SK-N-SH treated with all-trans-retinoic acid at 6 μM for 48 hours (cell line): ENCODE measurements around the gene ANP32A.

Experiments
- ATAC-seq: fragments of 200-7000 bp; cut with Tn5 transposase; 3 replicates; pipeline ENCODE4 v1.9.1; 2020; ENCODE audit warnings: mild to moderate bottlenecking, moderate library complexity
- ARNTL ChIP-seq: fragments of 450-650 bp; formaldehyde crosslinking; IDR thresholded peaks from 2 replicates; pipeline ENCODE4 v1.5.0; 2020; ENCODE audit warnings: low read depth, mild to moderate bottlenecking, moderate library complexity, borderline replicate concordance
- BACH2 ChIP-seq: fragments of 250-450 bp; sonication (Bioruptor Pico); IDR thresholded peaks from 2 replicates; pipeline ENCODE4 v1.9.0; 2021; ENCODE audit warnings: mild to moderate bottlenecking, borderline replicate concordance
- CREB5 ChIP-seq: fragments of 250-450 bp; sonication (Bioruptor Pico); IDR thresholded peaks from 2 replicates; pipeline ENCODE4 v1.5.1; 2020; ENCODE audit warnings: low read depth, mild to moderate bottlenecking, moderate library complexity
- CSDC2 ChIP-seq: fragments of 250-450 bp; sonication (Bioruptor Pico); IDR thresholded peaks from 2 replicates; pipeline ENCODE4 v1.5.0; 2020; ENCODE audit warnings: mild to moderate bottlenecking, moderate library complexity
- CSRNP3 ChIP-seq: fragments of 250-450 bp; sonication (Bioruptor Pico); IDR thresholded peaks from 2 replicates; pipeline ENCODE4 v1.5.1; 2021; ENCODE audit warnings: mild to moderate bottlenecking, moderate library complexity
- ESRRG ChIP-seq: fragments of 250-450 bp; sonication (Bioruptor Pico); IDR thresholded peaks from 2 replicates; pipeline ENCODE4 v1.6.1; 2021; ENCODE audit warnings: mild to moderate bottlenecking
- GLIS3 ChIP-seq: fragments of 250-450 bp; sonication (Bioruptor Pico); IDR thresholded peaks from 2 replicates; pipeline ENCODE4 v1.5.0; 2020; ENCODE audit warnings: mild to moderate bottlenecking, moderate library complexity
- ISL1 ChIP-seq: fragments of 250-450 bp; sonication (Bioruptor Pico); IDR thresholded peaks from 2 replicates; pipeline ENCODE4 v2.1.2; 2022; ENCODE audit warnings: mild to moderate bottlenecking, moderate library complexity
- OSR1 ChIP-seq: fragments of 250-450 bp; sonication (Bioruptor Pico); IDR thresholded peaks from 2 replicates; pipeline ENCODE4 v1.8.0; 2022; ENCODE audit warnings: moderate library complexity, mild to moderate bottlenecking, inconsistent platforms
- PATZ1 ChIP-seq: fragments of 250-450 bp; sonication (Bioruptor Pico); IDR thresholded peaks from 2 replicates; pipeline ENCODE4 v1.8.0; 2020; ENCODE audit warnings: mild to moderate bottlenecking, moderate library complexity, borderline replicate concordance
- POU6F1 ChIP-seq: fragments of 250-450 bp; sonication (Bioruptor Pico); IDR thresholded peaks from 2 replicates; pipeline ENCODE4 v1.8.0; 2021; ENCODE audit warnings: low read depth, mild to moderate bottlenecking, moderate library complexity, borderline replicate concordance
- PPARA ChIP-seq: fragments of 250-450 bp; sonication (Bioruptor Pico); IDR thresholded peaks from 2 replicates; pipeline ENCODE4 v1.5.0; 2020; ENCODE audit warnings: mild to moderate bottlenecking, borderline replicate concordance
- RARB ChIP-seq: fragments of 250-450 bp; sonication (Bioruptor Pico); IDR thresholded peaks from 2 replicates; pipeline ENCODE4 v1.8.0; 2021; ENCODE audit warnings: mild to moderate bottlenecking, moderate library complexity
- TCF4 ChIP-seq: fragments of 250-450 bp; sonication (Bioruptor Pico); IDR thresholded peaks from 2 replicates; pipeline ENCODE4 v1.8.0; 2021; ENCODE audit warnings: mild to moderate bottlenecking, moderate library complexity, borderline replicate concordance
- TOX ChIP-seq: fragments of 250-450 bp; sonication (Bioruptor Pico); IDR thresholded peaks from 2 replicates; pipeline ENCODE4 v1.8.0; 2021; ENCODE audit warnings: mild to moderate bottlenecking, moderate library complexity, borderline replicate concordance
- TSHZ2 ChIP-seq: fragments of 250-450 bp; sonication (Bioruptor Pico); IDR thresholded peaks from 2 replicates; pipeline ENCODE4 v1.5.0; 2020; ENCODE audit warnings: mild to moderate bottlenecking, moderate library complexity
- ZC3H10 ChIP-seq: fragments of 250-450 bp; sonication (Bioruptor Pico); IDR thresholded peaks from 2 replicates; pipeline ENCODE4 v1.5.1; 2021; ENCODE audit warnings: mild to moderate bottlenecking, moderate library complexity
- ZFP3 ChIP-seq: fragments of 250-450 bp; sonication (Bioruptor Pico); IDR thresholded peaks from 2 replicates; pipeline ENCODE4 v1.5.0; 2020; ENCODE audit warnings: mild to moderate bottlenecking, moderate library complexity
- ZFP30 ChIP-seq: fragments of 450-650 bp; formaldehyde crosslinking; IDR thresholded peaks from 2 replicates; pipeline ENCODE4 v1.5.0; 2022; ENCODE audit warnings: mild to moderate bottlenecking, moderate library complexity
- ZNF565 ChIP-seq: fragments of 450-650 bp; formaldehyde crosslinking; conservative IDR thresholded peaks from 2 replicates; pipeline ENCODE4 v1.5.0; 2020; ENCODE audit warnings: low read depth, mild to moderate bottlenecking, moderate library complexity
- ZNF70 ChIP-seq: fragments of 450-650 bp; formaldehyde crosslinking; IDR thresholded peaks from 2 replicates; pipeline ENCODE4 v1.5.0; 2020; ENCODE audit warnings: mild to moderate bottlenecking, moderate library complexity
- ZNF8 ChIP-seq: fragments of 450-650 bp; formaldehyde crosslinking; IDR thresholded peaks from 2 replicates; pipeline ENCODE4 v1.5.0; 2020; ENCODE audit warnings: mild to moderate bottlenecking, moderate library complexity

The ANP32A gene

GRCh38 chr15:68774521-68775235, 46.0 kb downstream of the ANP32A start:
- ATAC-seq = no peak
- TF ChIP-seq ZFP30 (CRISPR knock-in tag) = no peak
- no peak for TF ChIP-seq PPARA (CRISPR knock-in tag)
- TF ChIP-seq BACH2 = no peak
- TF ChIP-seq ARNTL = no peak
- TF ChIP-seq ZNF8 (CRISPR knock-in tag) = no peak
- no peak for TF ChIP-seq PATZ1 (CRISPR knock-in tag)
- TF ChIP-seq ZC3H10 = no peak
- TF ChIP-seq TOX (CRISPR knock-in tag) = no peak
- TF ChIP-seq ZNF70 (CRISPR knock-in tag) = no peak
- no peak for TF ChIP-seq CSDC2 (CRISPR knock-in tag)
- TF ChIP-seq CSRNP3 (CRISPR knock-in tag) = no peak
- TF ChIP-seq OSR1 (CRISPR knock-in tag) = no peak
- TF ChIP-seq ESRRG (CRISPR knock-in tag) = no peak
- TF ChIP-seq TSHZ2 (CRISPR knock-in tag) = no peak
- TF ChIP-seq ISL1 (CRISPR knock-in tag) = no peak
- no peak for TF ChIP-seq ZNF565
- no peak for TF ChIP-seq TCF4 (CRISPR knock-in tag)
- no peak for TF ChIP-seq CREB5 (CRISPR knock-in tag)
- no peak for TF ChIP-seq ZFP3

GRCh38 chr15:68774120-68774519, 46.6 kb downstream of the ANP32A start:
- no peak for ATAC-seq
- TF ChIP-seq PPARA (CRISPR knock-in tag) (no peak), POU6F1 (CRISPR knock-in tag) (no peak), ARNTL (no peak), ISL1 (CRISPR knock-in tag) (no peak), ZNF8 (CRISPR knock-in tag) (no peak), BACH2 (no peak), CSDC2 (CRISPR knock-in tag) (no peak), CSRNP3 (CRISPR knock-in tag) (no peak), RARB (no peak), ZFP30 (CRISPR knock-in tag) (no peak), GLIS3 (CRISPR knock-in tag) (no peak), OSR1 (CRISPR knock-in tag) (no peak), ZNF70 (CRISPR knock-in tag) (no peak)
